Neural cell (in vitro differentiated cells): ENCODE measurements around the gene RLN3. TPM values are rescaled to one million over a fixed set of nuclear protein-coding genes. Genes with fewer than 3 reads are reported as not detected.

Source experiments
- H2AFZ ChIP-seq: fragments of 200-600, 300-800 bp; sonication (generic), shearing (Covaris generic); 2 replicates; pipeline ENCODE4 v1.6.0; 2014; ENCODE audit warnings: low read depth, mild to moderate bottlenecking, antibody characterized with exemption, low read length, moderate library complexity
- H3F3A ChIP-seq: fragments of 200-600 bp; shearing (Covaris generic); 2 replicates; pipeline ENCODE4 v1.6.1; 2016; ENCODE audit warnings: mild to moderate bottlenecking, moderate library complexity, mixed read lengths, antibody characterized with exemption, low read length; ENCODE audit not compliant: insufficient read depth, poor library complexity, severe bottlenecking
- H3K27ac ChIP-seq: fragments of 200-600, 300-800 bp; sonication (generic), shearing (Covaris generic); 2 replicates; pipeline ENCODE4 v1.5.1; 2014; ENCODE audit warnings: mild to moderate bottlenecking, low read length, moderate library complexity
- H3K27me3 ChIP-seq: fragments of 300-800, 200-600 bp; sonication (generic), shearing (Covaris generic); 2 replicates; pipeline ENCODE4 v1.6.0; 2014; ENCODE audit warnings: mild to moderate bottlenecking, low read depth, low read length, moderate library complexity; ENCODE audit not compliant: insufficient read depth
- H3K36me3 ChIP-seq: fragments of 300-800, 200-600 bp; sonication (generic), shearing (Covaris generic); 2 replicates; pipeline ENCODE4 v1.5.1; 2014; ENCODE audit warnings: mild to moderate bottlenecking, antibody characterized with exemption, low read length, moderate library complexity; ENCODE audit not compliant: insufficient read depth
- H3K4me2 ChIP-seq: fragments of 300-800, 200-600 bp; sonication (generic), shearing (Covaris generic); 2 replicates; pipeline ENCODE4 v1.6.0; 2014; ENCODE audit warnings: mild to moderate bottlenecking, low read length
- H3K4me3 ChIP-seq: fragments of 300-800, 200-600 bp; sonication (generic), shearing (Covaris generic); 2 replicates; pipeline ENCODE4 v1.5.1; 2014; ENCODE audit warnings: mild to moderate bottlenecking, low read length, moderate library complexity
- H3K79me2 ChIP-seq: fragments of 200-600 bp; shearing (Covaris generic); replicated peaks from 2 replicates; pipeline ENCODE4 v1.6.0; 2014; ENCODE audit warnings: mild to moderate bottlenecking, low read length, moderate library complexity; ENCODE audit not compliant: insufficient read depth
- H3K9ac ChIP-seq: fragments of 300-800, 200-600 bp; sonication (generic), shearing (Covaris generic); 2 replicates; pipeline ENCODE4 v1.6.1; 2016; ENCODE audit warnings: mild to moderate bottlenecking, low read length, mixed read lengths
- H3K9me2 ChIP-seq: fragments of 200-600 bp; shearing (Covaris generic); 2 replicates; pipeline ENCODE4 v1.6.1; 2016; ENCODE audit warnings: mild to moderate bottlenecking, low read length, mixed read lengths; ENCODE audit not compliant: insufficient read depth
- H3K9me3 ChIP-seq: fragments of 200-600, 300-800 bp; sonication (generic), shearing (Covaris generic); 2 replicates; pipeline ENCODE4 v1.6.1; 2016; ENCODE audit warnings: mild to moderate bottlenecking, mixed run types, low read length, moderate library complexity, mixed read lengths
- H4K20me1 ChIP-seq: fragments of 200-600 bp; shearing (Covaris generic); 2 replicates; pipeline ENCODE4 v1.6.1; 2016; ENCODE audit warnings: mild to moderate bottlenecking, mixed run types; ENCODE audit not compliant: insufficient read depth
- CTCF ChIP-seq: fragments of 450-650 bp; IDR thresholded peaks from 2 replicates; pipeline ENCODE4 v1.5.1; 2014; ENCODE audit warnings: antibody characterized with exemption, mild to moderate bottlenecking, moderate library complexity; ENCODE audit not compliant: poor library complexity, severe bottlenecking
- EP300 ChIP-seq: fragments of 450-650 bp; conservative IDR thresholded peaks from 2 replicates; pipeline ENCODE4 v1.6.1; 2014; ENCODE audit warnings: antibody characterized with exemption, mild to moderate bottlenecking, moderate library complexity; ENCODE audit not compliant: poor library complexity, severe bottlenecking
- EZH2 ChIP-seq: fragments of 200-600, 300-800 bp; shearing (Covaris generic), sonication (generic); IDR thresholded peaks from 2 replicates; pipeline ENCODE4 v1.6.1; 2014; ENCODE audit warnings: antibody characterized with exemption, low read length, borderline replicate concordance, mild to moderate bottlenecking; ENCODE audit not compliant: insufficient read depth, poor library complexity, severe bottlenecking
- MXI1 ChIP-seq: fragments of 450-650 bp; conservative IDR thresholded peaks from 2 replicates; pipeline ENCODE4 v1.6.1; 2014; ENCODE audit warnings: antibody characterized with exemption, mild to moderate bottlenecking; ENCODE audit not compliant: poor library complexity, severe bottlenecking
- POLR2AphosphoS5 ChIP-seq: IDR thresholded peaks from 2 replicates; pipeline ENCODE4 v1.6.1; 2012
- RAD21 ChIP-seq: fragments of 450-650 bp; conservative IDR thresholded peaks from 2 replicates; pipeline ENCODE4 v1.6.1; 2014; ENCODE audit warnings: antibody characterized with exemption, mild to moderate bottlenecking, moderate library complexity
- REST ChIP-seq: IDR thresholded peaks from 2 replicates; pipeline ENCODE4 v1.6.1; 2012; ENCODE audit warnings: borderline replicate concordance
- SMC3 ChIP-seq: fragments of 450-650 bp; conservative IDR thresholded peaks from 2 replicates; pipeline ENCODE4 v1.6.1; 2014; ENCODE audit warnings: antibody characterized with exemption, mild to moderate bottlenecking, moderate library complexity; ENCODE audit not compliant: poor library complexity
- TAF1 ChIP-seq: IDR thresholded peaks from 2 replicates; pipeline ENCODE4 v1.6.1; 2012; ENCODE audit warnings: low read depth
- polyA plus RNA-seq: library from polyadenylated mRNA; depleted of rRNA; stranded (reverse); fragments of >200 nt; gene quantifications from 2 replicates; pipeline ENCODE4 v1.2.3, GENCODE V29; 2014

The RLN3 gene
- polyA plus RNA-seq, 1 donor from 2014 or later, result not detected

- Histone ChIP-seq H3K4me2 (no peak overlapping the region), H3K9ac (no peak overlapping the region), H3K9me3 (peaks cover 7% of the 10 kb centered on the region), H4K20me1 (no peaks in the 10 kb centered on the region), H3K79me2 (peaks cover 38% of the 10 kb centered on the region), H3K27ac (no peak overlapping the region), H3K36me3 (no peaks in the 10 kb centered on the region), H3F3A (no peaks in the 10 kb centered on the region), H3K9me2 (no peaks in the 10 kb centered on the region), H3K27me3 (no peaks in the 10 kb centered on the region), H2AFZ (no peak overlapping the region), H3K4me3 (no peak overlapping the region)
- no peak for TF ChIP-seq MXI1
- no peak for TF ChIP-seq POLR2AphosphoS5
- no peak for TF ChIP-seq CTCF
- TF ChIP-seq REST, result no peak
- no peak for TF ChIP-seq EZH2
- no peak for TF ChIP-seq SMC3
- TF ChIP-seq TAF1, result no peak
- TF ChIP-seq EP300, result no peak
- no peak for TF ChIP-seq RAD21
These were observed 25.2 kb upstream of the RLN3 start for GRCh38 chr19:14002571-14003250.

GRCh38 chr19:14003251-14004055, 24.5 kb upstream of the RLN3 start:
- Histone ChIP-seq H3K27me3 (no peaks in the 10 kb centered on the region), H3K4me2 (no peak overlapping the region), H3K79me2 (peaks cover 37% of the 10 kb centered on the region), H2AFZ (no peak overlapping the region), H3F3A (no peaks in the 10 kb centered on the region), H3K9me2 (no peaks in the 10 kb centered on the region), H3K9ac (no peak overlapping the region), H3K36me3 (no peaks in the 10 kb centered on the region), H3K4me3 (no peak overlapping the region), H3K27ac (no peak overlapping the region), H3K9me3 (peaks cover 7% of the 10 kb centered on the region), H4K20me1 (no peaks in the 10 kb centered on the region)
- TF ChIP-seq SMC3 (no peak), CTCF (no peak), EP300 (no peak), EZH2 (no peak), RAD21 (no peak), TAF1 (no peak)
